ENCODE measurements around the gene PLTP.
"Not testable (repeated sequence)": the region's sequence is repeated elsewhere in the genome, so short reads cannot be mapped to it uniquely, and the experiment has no call there.

Gene PLTP

GRCh38 chr20:45880988-45881788, 30.8 kb downstream of the PLTP start, which contains the start of gene ZSWIM1:
Gene ZSWIM1 (plus strand): TSS chr20:45881227. CDS start chr20:45882593, 1,366 bp downstream.
- TF ChIP-seq CTCF (IDR thresholded peaks at IDR 0.05; ENCODE audit: low read depth, low read length, missing control alignments): no peak
- peak within 1 kb of the TSS; percentile 88 for H3K4me3 ChIP-seq (ENCODE audit: low read depth, low read length)
- peak; percentile 99 for DNase-seq (ENCODE audit: low read depth)

- TF ChIP-seq CTCF (IDR thresholded peaks at IDR 0.05; ENCODE audit: low read depth, low read length, missing control alignments): no peak
- H3K4me3 ChIP-seq (ENCODE audit: low read depth, low read length): no peak overlapping the region
- no peak for DNase-seq (ENCODE audit: low read depth)
Measured at GRCh38 chr20:45878076-45878761, 33.7 kb downstream of the PLTP start.

- TF ChIP-seq CTCF (IDR thresholded peaks at IDR 0.05; ENCODE audit: low read depth, low read length, missing control alignments): no peak
- no peak for DNase-seq (ENCODE audit: low read depth)
- H3K4me3 ChIP-seq (ENCODE audit: low read depth, low read length): no peak overlapping the region
Measured at GRCh38 chr20:45874576-45874975, 37.4 kb downstream of the PLTP start.

GRCh38 chr20:45874104-45874481, 37.9 kb downstream of the PLTP start:
- H3K4me3 ChIP-seq (ENCODE audit: low read depth, low read length); DNase-seq (ENCODE audit: low read depth): not testable (repeated sequence)

GRCh38 chr20:45873409-45874103, 38.4 kb downstream of the PLTP start:
- TF ChIP-seq CTCF (IDR thresholded peaks at IDR 0.05; ENCODE audit: low read depth, low read length, missing control alignments): no peak
- DNase-seq (ENCODE audit: low read depth): no peak
- H3K4me3 ChIP-seq (ENCODE audit: low read depth, low read length): no peak overlapping the region

GRCh38 chr20:45872626-45873025, 39.3 kb downstream of the PLTP start:
- no peak for DNase-seq (ENCODE audit: low read depth)
- no peak overlapping the region for H3K4me3 ChIP-seq (ENCODE audit: low read depth, low read length)
- TF ChIP-seq CTCF (IDR thresholded peaks at IDR 0.05; ENCODE audit: low read depth, low read length, missing control alignments): no peak

- H3K4me3 ChIP-seq (ENCODE audit: low read depth, low read length): no peak overlapping the region
- no peak for TF ChIP-seq CTCF (IDR thresholded peaks at IDR 0.05; ENCODE audit: low read depth, low read length, missing control alignments)
- DNase-seq (ENCODE audit: low read depth): no peak
Measured at GRCh38 chr20:45867819-45868176, 44.2 kb downstream of the PLTP start.

Data from GM12864 (cell line).